SK-N-SH (cell line): ENCODE measurements around the gene USP31. TPM values are rescaled to one million over a fixed set of nuclear protein-coding genes. Genes with fewer than 3 reads are reported as not detected.

Experiments
- CTCF ChIA-PET: fragments of 300-600, 350-600 bp; formaldehyde crosslinking; extraction: SDS; loops from one replicate; lab custom pipeline; 2021; lab: Yijun Ruan, JAX
- POLR2A ChIA-PET: fragments of 350-600 bp; sonication (Branson Sonifier 250); formaldehyde crosslinking; extraction: SDS; loops from one replicate; lab custom pipeline; 2020; ENCODE audit warnings: antibody characterized with exemption, inconsistent platforms; lab: Yijun Ruan, JAX
- DNase-seq: peaks from one replicate; pipeline ENCODE4 v3.0.0; 2012
- H2AFZ ChIP-seq: fragments of 200-600 bp; sonication (generic); 2 replicates; pipeline ENCODE4 v1.8.1; 2016; ENCODE audit warnings: antibody characterized with exemption, mild to moderate bottlenecking, low read depth
- H3F3A ChIP-seq: fragments of 200-600 bp; sonication (generic); replicated peaks from 2 replicates; pipeline ENCODE3; 2016; ENCODE audit warnings: antibody characterized with exemption, mild to moderate bottlenecking; ENCODE audit not compliant: insufficient read depth
- H3K27ac ChIP-seq, 2 experiments: fragments of 200-500 bp in 1 of 2; fragments of 200-600 bp in 1 of 2; sonication (Bioruptor generic) in 1 of 2; sonication (generic), shearing (Covaris generic) in 1 of 2; 2 replicates each; pipeline versions ENCODE4 v1.5.1 to v1.6.1; 2014 to 2016; ENCODE audit warnings: low read depth in 2 of 2, inconsistent platforms in 1 of 2, low read length in 1 of 2, mild to moderate bottlenecking in 1 of 2, mixed read lengths in 1 of 2
- H3K27me3 ChIP-seq: fragments of 200-600 bp; sonication (generic), shearing (Covaris generic); 2 replicates; pipeline ENCODE4 v1.6.1; 2016; ENCODE audit warnings: mixed run types; ENCODE audit not compliant: insufficient read depth
- H3K36me3 ChIP-seq, 2 experiments: fragments of 200-500 bp in 1 of 2; fragments of 200-600 bp in 1 of 2; sonication (Bioruptor generic) in 1 of 2; sonication (generic) in 1 of 2; replicated peaks in 1 of 2; 2 replicates each; pipeline versions ENCODE3 to v1.5.1; 2014 to 2016; ENCODE audit warnings: low read length in 1 of 2, mild to moderate bottlenecking in 1 of 2; ENCODE audit not compliant: insufficient read depth in 2 of 2, control insufficient read depth in 1 of 2
- H3K4me1 ChIP-seq, 2 experiments: fragments of 200-500 bp in 1 of 2; fragments of 200-600 bp in 1 of 2; sonication (Bioruptor generic) in 1 of 2; sonication (generic), shearing (Covaris generic) in 1 of 2; 2 replicates each; pipeline versions ENCODE4 v1.5.1 to v1.6.1; 2014 to 2016; ENCODE audit warnings: low read depth in 1 of 2, low read length in 1 of 2, mixed run types in 1 of 2; ENCODE audit not compliant: insufficient read depth in 2 of 2, control insufficient read depth in 1 of 2
- H3K4me2 ChIP-seq: fragments of 200-600 bp; sonication (generic), shearing (Covaris generic); 2 replicates; pipeline ENCODE4 v1.6.1; 2017; ENCODE audit warnings: mixed run types
- H3K4me3 ChIP-seq, 2 experiments: fragments of 200-500 bp in 1 of 2; fragments of 200-600 bp in 1 of 2; sonication (Bioruptor generic) in 1 of 2; sonication (generic), shearing (Covaris generic) in 1 of 2; 2 replicates each; pipeline versions ENCODE4 v1.5.1 to v1.8.1; 2014 to 2016; ENCODE audit warnings: low read depth in 2 of 2, inconsistent platforms in 1 of 2, low read length in 1 of 2, mild to moderate bottlenecking in 1 of 2, mixed read lengths in 1 of 2, moderate library complexity in 1 of 2
- H3K79me2 ChIP-seq: fragments of 200-600 bp; sonication (generic); 2 replicates; pipeline ENCODE4 v1.8.1; 2017; ENCODE audit warnings: mild to moderate bottlenecking; ENCODE audit not compliant: insufficient read depth
- H3K9ac ChIP-seq: fragments of 200-600 bp; sonication (generic); 2 replicates; pipeline ENCODE4 v1.6.1; 2017; ENCODE audit warnings: mixed run types
- H3K9me2 ChIP-seq: fragments of 200-600 bp; sonication (generic); 2 replicates; pipeline ENCODE4 v1.6.1; 2017; ENCODE audit warnings: mixed run types
- H3K9me3 ChIP-seq: fragments of 200-600 bp; sonication (generic); 2 replicates; pipeline ENCODE4 v1.6.1; 2017; ENCODE audit warnings: mixed run types, mild to moderate bottlenecking, moderate library complexity
- H4K20me1 ChIP-seq: fragments of 200-600 bp; sonication (generic); 2 replicates; pipeline ENCODE4 v1.6.1; 2017; ENCODE audit warnings: mild to moderate bottlenecking, mixed run types; ENCODE audit not compliant: insufficient read depth
- CTCF ChIP-seq: fragments of 200-600 bp; sonication (generic); IDR thresholded peaks from 2 replicates; pipeline ENCODE4 v1.6.1; 2017; ENCODE audit warnings: antibody characterized with exemption, mild to moderate bottlenecking, moderate library complexity
- ELF1 ChIP-seq: IDR thresholded peaks from 2 replicates; pipeline ENCODE4 v1.4.0; 2012
- EP300 ChIP-seq, 2 experiments: IDR thresholded peaks; 2 replicates each; pipeline versions ENCODE4 v1.4.0 to v1.6.1; 2012; ENCODE audit warnings: borderline replicate concordance in 1 of 2, low read depth in 1 of 2, low read length in 1 of 2
- FOSL2 ChIP-seq: IDR thresholded peaks from 2 replicates; pipeline ENCODE4 v1.4.0; 2012; ENCODE audit warnings: low read depth, mild to moderate bottlenecking, moderate library complexity, borderline replicate concordance
- GATA2 ChIP-seq: sonication (generic); formaldehyde crosslinking; IDR thresholded peaks from 2 replicates; pipeline ENCODE4 v1.5.0; 2020; ENCODE audit warnings: mild to moderate bottlenecking, missing genetic modification reagents
- JUND ChIP-seq: IDR thresholded peaks from 2 replicates; pipeline ENCODE4 v1.4.0; 2012
- MAX ChIP-seq: IDR thresholded peaks from 2 replicates; pipeline ENCODE4 v1.4.0; 2012; ENCODE audit warnings: low read depth
- MXI1 ChIP-seq: IDR thresholded peaks from 2 replicates; pipeline ENCODE4 v1.6.1; 2012; ENCODE audit warnings: mild to moderate bottlenecking, low read depth, low read length, improper control_type of control experiment
- NFIC ChIP-seq: IDR thresholded peaks from 2 replicates; pipeline ENCODE4 v1.4.0; 2012; ENCODE audit warnings: borderline replicate concordance
- POLR2AphosphoS5 ChIP-seq: IDR thresholded peaks from 2 replicates; pipeline ENCODE4 v1.6.1; 2012; ENCODE audit warnings: low read depth, low read length
- RAD21 ChIP-seq: IDR thresholded peaks from 2 replicates; pipeline ENCODE4 v1.6.1; 2012; ENCODE audit warnings: mild to moderate bottlenecking, low read length
- RCOR1 ChIP-seq: fragments of 150-350 bp; IDR thresholded peaks from 2 replicates; pipeline ENCODE4 v1.6.1; 2017; ENCODE audit warnings: antibody characterized with exemption, low read length
- REST ChIP-seq: IDR thresholded peaks from 2 replicates; pipeline ENCODE4 v1.6.1; 2012; ENCODE audit warnings: mild to moderate bottlenecking, low read depth, low read length, moderate library complexity
- RFX5 ChIP-seq: IDR thresholded peaks from 2 replicates; pipeline ENCODE4 v1.6.1; 2012; ENCODE audit warnings: mild to moderate bottlenecking, improper control_type of control experiment, low read length
- TCF12 ChIP-seq: IDR thresholded peaks from 2 replicates; pipeline ENCODE4 v1.4.0; 2012
- TEAD4 ChIP-seq: IDR thresholded peaks from 2 replicates; pipeline ENCODE4 v1.4.0; 2012; ENCODE audit warnings: mild to moderate bottlenecking, borderline replicate concordance; ENCODE audit not compliant: insufficient read depth
- YY1 ChIP-seq: IDR thresholded peaks from 2 replicates; pipeline ENCODE4 v1.4.0; 2012; ENCODE audit warnings: low read depth, mild to moderate bottlenecking
- WGBS: methylation state at CpG from one replicate; pipeline ENCODE4 v1.1.6; 2017; ENCODE audit warnings: low lambda C conversion rate; 5-methylcytosine and 5-hydroxymethylcytosine counted together
- polyA plus RNA-seq, 3 experiments: library from polyadenylated mRNA; depleted of rRNA; stranded (reverse); fragments of >200 nt; gene quantifications; 2 replicates each; pipeline ENCODE4 v1.2.3, GENCODE V29; 2012
- TF ChIP-seq, protein P1 (sequence below): IDR thresholded peaks from 2 replicates; pipeline ENCODE4; 2012

USP31 gene
- polyA plus RNA-seq, 1 of the 3 experiments (the other 2 are of a cell fraction): 3.2 TPM

DNA sequence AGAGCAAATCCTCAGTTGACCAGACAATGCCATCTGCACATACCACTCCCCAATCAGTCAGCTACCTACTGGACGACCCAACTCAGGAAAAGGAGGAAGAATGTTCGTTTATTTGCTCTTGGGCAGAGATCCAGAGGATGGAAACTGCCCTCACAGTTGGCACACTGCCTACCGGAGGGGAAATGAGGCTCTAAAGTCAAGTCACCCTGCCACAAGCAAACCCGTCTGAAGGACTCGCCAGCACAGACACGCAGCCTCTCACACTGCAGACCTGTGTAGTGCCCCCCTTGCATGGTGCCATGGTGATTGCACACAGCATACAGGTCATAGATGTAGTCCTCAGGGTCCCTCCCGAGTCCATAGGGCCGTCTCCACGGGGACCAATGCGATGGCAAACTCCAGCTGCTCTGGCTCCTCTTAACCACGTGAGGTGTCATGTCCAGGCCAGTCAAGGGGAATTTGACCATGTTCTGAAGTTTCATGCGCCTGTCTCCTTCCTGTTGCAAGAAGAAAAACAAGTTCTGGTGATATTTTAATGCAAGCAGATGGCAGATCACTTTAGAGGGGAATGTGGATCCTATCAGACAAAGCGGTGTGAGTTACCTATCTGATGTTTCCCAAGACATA, 69.5 kb downstream of the USP31 start:
- Histone ChIP-seq H3K4me3 (no peak overlapping the region), H3K79me2 (peaks cover 3% of the 10 kb centered on the region; the same call in 1 of the 2 replicates), H3K27me3 (no peaks in the 10 kb centered on the region), H3F3A (peaks cover 19% of the 10 kb centered on the region), H3K4me2 (no peak overlapping the region), H3K9me3 (no peaks in the 10 kb centered on the region), H3K9ac (no peak overlapping the region), H3K36me3 (peaks cover 18 to 32% of the 10 kb centered on the region in 2 experiments), H4K20me1 (no peaks in the 10 kb centered on the region), H2AFZ (no peak overlapping the region), H3K27ac (peak overlapping the region; percentile 24 to 80; a peak in 1 of 4 replicates), H3K4me1 (peaks cover 18 to 33% of the 10 kb centered on the region in 2 experiments), H3K9me2 (no peaks in the 10 kb centered on the region)
- ChIA-PET CTCF (interaction anchor here (1.3 to 2.4 kb wide), 4 partner anchors 19 to 181 kb away, joined by 4 to 11 read pairs (median 6); partner anchors contain the start of gene SCNN1G), POLR2A (interaction anchor here (0.6 kb wide), 1 partner anchor 180 kb away, joined by 3 read pairs; no protein-coding TSS in a partner anchor)
- no peak for DNase-seq
- 89% methylated on average over 13 of the region's 13 CpGs for WGBS
- TF ChIP-seq CTCF (no peak), GATA2 (CRISPR knock-in tag) (no peak), POLR2AphosphoS5 (no peak), JUND (no peak), MXI1 (no peak), TEAD4 (no peak)
- TF ChIP-seq, protein P1, sequence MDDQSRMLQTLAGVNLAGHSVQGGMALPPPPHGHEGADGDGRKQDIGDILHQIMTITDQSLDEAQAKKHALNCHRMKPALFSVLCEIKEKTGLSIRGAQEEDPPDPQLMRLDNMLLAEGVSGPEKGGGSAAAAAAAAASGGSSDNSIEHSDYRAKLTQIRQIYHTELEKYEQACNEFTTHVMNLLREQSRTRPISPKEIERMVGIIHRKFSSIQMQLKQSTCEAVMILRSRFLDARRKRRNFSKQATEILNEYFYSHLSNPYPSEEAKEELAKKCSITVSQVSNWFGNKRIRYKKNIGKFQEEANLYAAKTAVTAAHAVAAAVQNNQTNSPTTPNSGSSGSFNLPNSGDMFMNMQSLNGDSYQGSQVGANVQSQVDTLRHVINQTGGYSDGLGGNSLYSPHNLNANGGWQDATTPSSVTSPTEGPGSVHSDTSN: no peak

DNA sequence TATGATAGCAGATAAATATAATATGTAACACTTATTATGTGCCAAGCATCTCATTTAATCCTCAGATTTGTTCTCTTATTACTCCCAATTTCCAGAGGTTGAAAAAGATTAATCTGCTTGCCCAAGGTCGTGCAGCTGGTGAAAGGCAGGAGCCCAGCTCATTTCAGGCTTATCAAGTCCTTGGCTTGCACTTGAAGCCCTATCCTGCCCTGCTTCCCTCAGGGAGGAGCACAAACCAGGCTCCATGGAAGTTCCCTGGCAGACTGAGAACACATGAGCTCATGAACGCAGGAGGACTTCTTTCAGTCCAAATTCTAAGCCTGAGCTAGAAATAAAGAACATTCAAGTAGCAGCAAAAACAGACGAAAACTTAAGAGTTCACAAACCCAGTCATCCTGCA, 74.8 kb downstream of the USP31 start:
- 65% methylated on average over 3 of the region's 3 CpGs for WGBS
- POLR2A ChIA-PET: no interaction called here
- CTCF ChIA-PET: interaction anchor here (1.0 to 4.0 kb wide), 4 partner anchors 11 to 175 kb away, joined by 3 to 14 read pairs (median 8); no protein-coding TSS in a partner anchor
- no peak for TF ChIP-seq POLR2AphosphoS5
- no peak for TF ChIP-seq RCOR1
- TF ChIP-seq JUND: no peak
- no peak for TF ChIP-seq YY1
- no peak for TF ChIP-seq REST
- no peak for TF ChIP-seq NFIC
- TF ChIP-seq TCF12: no peak
- no peak for TF ChIP-seq MAX
- TF ChIP-seq, protein P1: no peak
- TF ChIP-seq RFX5: no peak
- TF ChIP-seq ELF1: no peak
- no peak for TF ChIP-seq FOSL2
- TF ChIP-seq RAD21: no peak
- no peak for TF ChIP-seq EP300 (IDR thresholded peaks at IDR 0.05; ENCODE audit: borderline replicate concordance in 1 of 2, low read depth in 1 of 2, low read length in 1 of 2)

More for the DNA sequence above, 74.8 kb downstream of the USP31 start:
- Histone ChIP-seq H3F3A (peaks cover 43% of the 10 kb centered on the region), H3K36me3 (peaks cover 19 to 37% of the 10 kb centered on the region in 2 experiments), H2AFZ (no peak overlapping the region), H3K4me3 (no peak overlapping the region), H3K27me3 (no peaks in the 10 kb centered on the region), H3K9me3 (no peaks in the 10 kb centered on the region), H4K20me1 (no peaks in the 10 kb centered on the region), H3K9ac (no peak overlapping the region), H3K79me2 (peaks cover 12% of the 10 kb centered on the region; the same call in 1 of the 2 replicates), H3K4me1 (peaks cover 21 to 28% of the 10 kb centered on the region in 2 experiments), H3K27ac (no peak overlapping the region), H3K9me2 (no peaks in the 10 kb centered on the region), H3K4me2 (no peak overlapping the region)
- no peak for DNase-seq
